Stimulated activated CD8-positive, alpha-beta memory T cell treated with anti-CD3 and anti-CD28 coated beads, Interleukin-2, amount 100 ng/mL, for 1 hour (primary cell): ENCODE data around the gene TAOK1.
"Not testable (repeated sequence)": the region's sequence is repeated elsewhere in the genome, so short reads cannot be mapped to it uniquely, and the experiment has no call there.

ENCODE experiments used
- DNase-seq, 2 donors: peaks; one replicate each; pipeline ENCODE4 v3.0.0-alpha.2; 2020; ENCODE audit warnings: low read depth in 2 of 2

Gene TAOK1

GRCh38 chr17:29546830-29547229 lies 156.7 kb downstream of the TAOK1 start:
- no peak for DNase-seq

GRCh38 chr17:29549177-29549923 lies 159.2 kb downstream of the TAOK1 start:
- no peak for DNase-seq

GRCh38 chr17:29555840-29556239 lies 165.7 kb downstream of the TAOK1 start:
- no peak for DNase-seq

DNA sequence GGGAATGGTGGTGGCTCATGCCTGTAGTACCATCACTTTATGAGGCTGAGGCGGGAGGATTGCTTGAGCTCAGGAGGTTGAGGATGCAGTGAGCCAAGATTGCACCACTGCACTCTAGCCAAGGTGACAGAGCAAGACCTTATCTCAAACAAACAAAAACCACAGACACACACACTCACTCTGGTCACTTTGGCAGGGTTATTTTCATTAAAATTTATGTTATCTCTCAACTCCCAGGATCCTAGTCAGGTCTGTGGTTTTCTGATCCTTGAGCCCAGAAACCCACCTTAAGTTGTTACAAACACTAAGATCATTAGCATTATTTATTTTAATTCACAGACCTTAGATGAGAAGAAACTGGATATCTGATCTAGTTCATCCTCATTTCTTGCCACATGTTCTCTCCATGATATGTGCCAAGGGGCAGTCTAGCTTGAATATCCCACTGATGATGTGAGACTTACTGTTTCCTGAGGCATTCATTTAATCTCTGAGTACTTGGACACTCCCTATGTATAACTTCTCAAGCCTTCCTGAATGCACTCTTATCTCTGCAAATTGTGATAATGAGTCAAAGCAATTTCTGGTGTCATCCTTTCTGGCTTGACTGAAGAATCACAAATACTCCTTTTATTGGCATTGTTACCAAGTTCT lies 167.0 kb downstream of the TAOK1 start:
- DNase-seq = no peak

DNA sequence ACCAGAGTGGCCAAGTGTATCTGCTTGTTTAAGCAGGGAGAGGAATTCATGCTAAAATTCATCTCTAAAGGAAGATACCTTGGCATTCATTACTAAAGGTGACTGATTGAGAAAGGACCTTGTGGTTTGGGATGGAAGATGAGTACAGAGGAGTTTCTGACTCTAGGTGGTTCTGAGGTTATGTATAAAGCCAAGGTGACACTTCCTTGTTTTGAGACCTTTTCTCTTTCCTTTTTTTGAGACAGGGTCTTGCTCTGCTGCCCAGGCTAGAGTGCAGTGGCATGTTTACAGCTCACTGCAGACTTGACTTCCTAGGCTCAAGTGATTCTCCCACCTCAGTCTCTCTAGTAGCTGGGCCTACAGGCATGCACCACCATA lies 167.6 kb downstream of the TAOK1 start:
- DNase-seq = no peak

DNA sequence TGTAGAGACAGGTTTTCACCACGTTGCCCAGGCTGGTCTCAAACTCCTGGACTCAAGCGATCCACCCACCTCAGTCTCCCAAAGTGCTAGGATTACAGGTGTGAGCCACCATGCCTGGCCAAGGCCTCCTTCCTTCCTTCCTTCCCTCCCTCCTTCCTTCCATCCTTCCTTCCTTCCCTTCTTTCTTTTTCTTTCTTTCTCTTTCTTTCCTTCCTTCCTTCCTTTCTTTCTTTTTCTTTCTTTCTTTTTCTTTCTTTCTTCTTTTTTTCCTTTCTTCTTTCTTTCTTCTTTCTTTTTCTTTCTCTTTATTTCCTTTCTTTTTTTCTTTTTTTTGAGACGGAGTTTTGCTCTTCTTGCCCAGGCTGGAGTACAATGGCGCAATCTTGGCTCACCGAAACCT lies 168.0 kb downstream of the TAOK1 start:
- not testable (repeated sequence) for DNase-seq

DNA sequence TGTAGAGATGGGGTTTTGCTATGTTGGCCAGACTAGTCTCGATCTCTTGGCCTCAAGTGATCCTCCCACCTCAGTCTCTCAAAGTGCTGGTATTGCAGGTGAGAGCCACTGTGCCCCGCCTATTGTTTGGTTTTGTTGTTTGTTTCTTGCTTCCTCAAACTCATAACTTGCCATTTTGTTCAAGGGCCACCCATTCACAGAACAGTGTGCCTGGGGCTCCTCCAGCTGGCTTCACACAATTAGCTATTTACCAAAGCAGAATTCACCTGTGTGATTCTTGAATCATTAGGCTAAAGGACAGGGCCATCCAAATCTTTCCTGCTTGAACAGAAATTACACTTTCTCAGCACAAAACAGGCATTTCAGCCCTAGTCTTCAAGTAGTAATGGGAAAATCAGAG lies 169.5 kb downstream of the TAOK1 start:
- no peak for DNase-seq

DNA sequence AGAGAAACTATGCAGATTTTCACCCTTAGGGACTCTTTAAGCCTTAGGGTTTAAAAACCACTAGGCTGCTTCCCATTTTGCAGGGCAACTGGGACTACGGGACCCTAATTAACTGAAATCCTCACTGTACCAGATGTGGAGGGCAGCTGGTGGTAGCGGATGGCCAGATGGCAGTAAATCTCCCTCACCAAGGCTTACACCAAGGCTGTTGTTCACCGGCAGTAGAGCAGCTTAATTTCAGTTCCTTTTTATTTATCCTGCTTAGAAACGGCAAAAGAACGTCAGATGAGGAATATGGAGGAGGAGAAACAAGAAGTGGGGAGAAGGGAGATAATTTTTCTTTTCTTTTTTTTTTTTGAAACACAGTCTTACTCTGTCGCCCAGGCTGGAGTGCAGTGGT lies 170.2 kb downstream of the TAOK1 start:
- no peak for DNase-seq

DNA sequence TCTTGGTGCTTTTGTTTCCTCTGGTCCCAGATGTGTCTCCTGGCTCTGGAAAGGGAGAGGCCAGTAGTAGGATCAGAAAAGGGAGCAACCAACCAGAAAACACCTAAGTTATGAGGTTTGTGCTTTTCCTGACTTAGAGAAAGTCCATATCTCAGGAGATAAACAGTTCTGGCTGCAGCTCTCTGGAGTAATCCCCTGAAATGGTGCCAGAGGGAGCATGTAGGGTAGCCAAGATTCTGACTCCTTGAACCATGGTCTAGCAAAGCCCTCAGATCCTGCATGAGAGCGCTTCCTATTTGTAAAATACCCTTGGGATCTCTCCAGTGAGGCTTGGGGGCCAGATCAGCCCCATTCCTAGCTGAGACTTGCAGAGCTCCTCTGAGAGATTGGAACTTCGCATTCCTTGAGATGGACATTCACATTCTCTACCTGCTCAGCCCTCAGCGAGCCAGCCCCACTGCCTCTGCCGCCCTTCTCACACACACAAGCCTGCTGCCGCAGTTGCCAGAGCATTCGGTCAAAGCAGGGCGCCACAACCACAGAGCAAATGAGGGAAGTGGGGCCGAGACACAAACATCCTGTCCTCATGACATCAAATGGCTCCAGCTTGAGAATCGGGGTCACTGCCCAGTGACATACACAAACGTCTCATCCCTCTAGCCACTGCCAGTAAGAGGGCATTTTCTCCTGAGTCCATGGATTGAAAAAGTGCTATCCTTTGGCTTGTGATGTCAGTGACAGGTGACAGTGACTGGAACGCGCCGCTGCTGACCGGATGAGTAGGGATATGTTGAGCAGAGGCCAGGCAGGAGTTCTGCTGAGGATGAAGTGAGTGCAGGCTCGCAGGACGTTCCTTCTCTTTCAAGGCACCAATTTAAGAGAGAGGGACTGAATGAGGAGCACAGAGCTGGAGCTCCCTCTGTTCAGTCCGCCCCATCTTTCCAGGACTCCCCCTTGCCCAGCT lies 171.7 kb downstream of the TAOK1 start:
- no peak for DNase-seq

DNA sequence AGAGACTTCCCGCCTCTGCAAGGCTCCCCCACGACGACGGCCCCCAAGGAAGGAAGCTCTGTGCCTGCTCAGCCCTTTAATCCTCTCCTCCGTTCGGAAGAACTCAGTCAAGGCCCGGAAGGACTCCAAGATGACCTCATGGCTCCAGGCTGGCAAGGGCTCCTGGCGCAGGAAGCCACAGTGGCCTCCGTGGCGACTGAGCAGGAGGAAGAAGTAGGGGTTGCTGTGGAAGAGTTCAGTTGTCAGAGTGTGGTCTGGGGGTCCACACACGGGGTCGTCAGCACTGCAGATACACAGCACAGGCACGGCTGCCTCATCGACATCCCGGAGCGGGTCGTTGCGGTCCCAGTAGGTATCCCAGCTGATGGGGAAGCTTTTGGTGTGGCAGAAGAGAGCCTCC lies 172.5 kb downstream of the TAOK1 start:
- DNase-seq = no peak

GRCh38 chr17:29563816-29564215 lies 173.7 kb downstream of the TAOK1 start:
- DNase-seq = no peak

DNA sequence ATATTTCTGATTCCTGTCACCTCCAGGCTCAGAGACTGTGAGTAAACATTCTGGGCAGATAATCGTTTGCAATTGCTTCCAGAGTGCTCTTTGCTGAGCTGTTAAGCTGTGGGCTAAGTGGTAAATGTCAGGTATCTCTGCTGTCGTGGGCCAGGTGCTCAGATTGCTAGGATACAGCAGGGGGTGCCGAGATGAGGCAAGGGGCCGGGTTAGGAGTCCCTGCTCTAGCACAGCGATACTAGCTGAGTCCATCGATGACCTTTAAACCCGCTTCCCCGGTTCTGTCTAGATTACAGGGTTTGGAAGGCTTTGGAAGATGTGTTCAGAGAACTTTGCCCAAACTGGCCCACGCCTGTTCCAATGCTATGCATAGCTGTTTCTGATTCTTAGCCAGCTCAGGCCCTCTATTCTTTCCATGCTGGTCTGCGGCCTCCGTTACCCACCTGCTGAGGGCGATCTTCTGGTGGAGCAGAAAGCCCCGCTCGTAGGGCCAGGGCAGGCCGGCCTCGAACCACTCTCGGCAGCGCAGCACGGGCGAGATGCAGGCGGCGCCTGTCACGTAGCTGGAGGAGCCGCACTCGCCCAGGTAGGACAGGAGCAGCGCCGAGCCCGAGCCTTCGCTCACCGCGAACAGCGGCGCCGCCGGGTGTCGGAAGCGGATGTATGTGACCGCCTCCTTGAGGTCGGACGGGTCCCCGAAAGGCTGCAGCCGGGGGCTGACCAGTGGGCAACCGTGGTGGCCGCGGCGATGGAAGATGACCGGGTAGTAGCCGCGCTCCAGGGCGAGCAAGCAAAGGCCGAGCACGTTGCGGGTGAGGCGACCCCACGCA lies 175.7 kb downstream of the TAOK1 start:
- peak in 1 of 2 donors; percentile 19 for DNase-seq

- no peak for DNase-seq
Observed at GRCh38 chr17:29566473-29567303, 176.5 kb downstream of the TAOK1 start, which contains the start of gene ABHD15. ABHD15 (minus strand) TSS chr17:29567037; CDS start chr17:29566966, 71 bp downstream.

GRCh38 chr17:29567304-29567553 lies 177.1 kb downstream of the TAOK1 start:
- DNase-seq = no peak

DNA sequence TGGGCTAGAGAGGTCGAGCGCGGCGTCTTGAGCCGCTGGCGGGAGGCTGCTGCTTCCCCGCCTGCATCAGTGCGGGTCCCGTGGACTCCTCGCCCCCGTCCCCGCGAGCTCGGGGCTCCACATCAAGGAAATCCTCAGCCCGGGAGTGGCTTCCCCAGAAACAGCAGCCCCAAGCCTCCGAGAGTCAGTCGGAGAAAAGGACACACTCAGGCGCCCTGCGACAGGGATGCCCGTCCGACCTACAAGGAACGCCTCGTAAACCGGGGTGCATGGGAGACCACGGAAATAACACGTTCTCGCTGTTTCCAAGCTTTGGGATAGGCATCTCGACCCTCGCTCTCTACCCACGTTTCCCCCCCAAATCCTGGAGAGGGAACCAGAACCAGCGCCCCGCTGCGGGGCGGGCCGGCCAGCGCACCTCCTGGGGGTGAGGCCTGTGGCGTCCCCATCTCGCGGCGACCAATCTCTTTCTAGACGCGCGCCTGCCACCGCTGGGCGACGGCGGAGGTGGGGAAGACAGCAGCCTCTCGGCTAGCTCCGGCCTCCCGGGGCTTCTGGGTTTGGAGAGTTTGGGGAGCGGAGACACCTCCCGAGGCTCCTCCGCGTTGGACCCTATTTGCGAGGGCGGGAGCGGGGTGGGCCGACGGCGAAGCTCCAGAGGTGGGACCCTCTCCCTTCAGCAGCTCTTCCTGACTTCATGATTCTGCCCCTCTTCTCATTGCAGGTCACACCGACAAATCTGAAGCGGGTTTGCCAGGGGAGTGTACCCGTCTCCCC lies 177.6 kb downstream of the TAOK1 start:
- peak in 1 of 2 donors; percentile 56 for DNase-seq

DNA sequence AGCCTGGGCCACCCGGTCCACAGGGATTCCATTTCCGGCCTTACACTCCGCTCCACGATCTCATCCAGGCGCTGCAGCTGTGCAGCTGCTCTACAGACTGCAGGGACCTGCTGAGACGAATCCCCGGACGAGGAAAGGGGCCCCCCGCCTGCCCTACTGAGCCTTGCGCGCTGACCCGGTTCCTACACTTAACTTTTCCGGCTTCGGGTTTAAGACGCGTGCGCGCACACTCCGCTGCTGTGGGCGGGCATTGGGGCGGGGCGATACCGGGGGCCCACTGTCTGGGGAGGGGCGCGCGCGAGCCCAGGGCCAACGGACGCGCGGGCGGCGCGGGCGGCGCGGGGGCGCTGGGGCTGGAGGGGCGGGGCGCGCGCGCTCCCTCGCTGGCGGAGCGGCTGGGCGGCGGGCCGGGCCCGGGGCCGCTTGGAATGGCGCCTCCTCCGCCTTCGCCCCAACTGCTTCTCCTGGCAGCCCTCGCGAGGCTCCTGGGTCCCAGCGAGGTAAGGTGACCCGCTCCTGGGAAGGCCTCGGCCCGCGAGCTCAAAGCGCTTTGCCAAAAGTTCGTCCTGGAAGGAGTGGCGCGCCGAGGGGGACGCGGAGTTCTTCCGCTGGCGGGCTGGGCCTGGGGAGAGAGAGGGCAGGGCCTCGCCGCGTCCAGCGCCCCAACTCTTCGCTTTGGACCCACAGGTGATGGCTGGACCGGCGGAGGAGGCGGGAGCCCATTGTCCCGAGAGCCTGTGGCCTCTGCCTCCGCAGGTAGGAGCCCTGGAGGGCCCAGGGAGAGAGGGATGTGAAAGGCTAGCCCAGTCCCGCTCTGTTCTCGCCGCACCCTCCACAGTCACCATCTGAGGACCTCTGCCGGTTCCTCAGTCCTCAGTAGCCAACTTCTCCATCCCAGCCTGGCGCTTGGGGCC lies 178.4 kb downstream of the TAOK1 start, which contains the start of gene TP53I13:
TSS of gene TP53I13 (plus strand) at position 371 of the 914 bp plus-strand sequence. CDS start at position 429, 58 bp downstream.
- peak; percentile 83 to 85 for DNase-seq

GRCh38 chr17:29569245-29569950 lies 179.2 kb downstream of the TAOK1 start:
- no peak for DNase-seq

- no peak for DNase-seq
Observed at GRCh38 chr17:29570521-29570920, 180.4 kb downstream of the TAOK1 start.
